Fibroblast of pulmonary artery (primary cell): ENCODE measurements around the gene CD164L2.

Source experiments
- DNase-seq: peaks from one replicate; pipeline ENCODE4 v3.0.0-alpha.2; 2010; ENCODE audit warnings: low read depth
- H3K4me3 ChIP-seq: replicated peaks from 2 replicates; pipeline ENCODE4 v1.5.1; 2011; ENCODE audit warnings: low read depth, mild to moderate bottlenecking, control low read depth, low read length, moderate library complexity
- CTCF ChIP-seq: IDR thresholded peaks from 2 replicates; pipeline ENCODE4 v1.5.1; 2011; ENCODE audit warnings: mild to moderate bottlenecking, control low read depth, low read length, inconsistent platforms; ENCODE audit errors: missing control alignments

CD164L2 gene

GRCh38 chr1:27405074-27405473 lies 21.9 kb upstream of the CD164L2 start:
- H3K4me3 ChIP-seq = no peak overlapping the region
- TF ChIP-seq CTCF = no peak
- peak; percentile 47 for DNase-seq

GRCh38 chr1:27403931-27404330 lies 20.8 kb upstream of the CD164L2 start:
- H3K4me3 ChIP-seq = no peak overlapping the region
- DNase-seq = no peak
- no peak for TF ChIP-seq CTCF

- peak; percentile 53 for DNase-seq
- H3K4me3 ChIP-seq = no peak overlapping the region
- TF ChIP-seq CTCF = peak; percentile 33
Observed at GRCh38 chr1:27403065-27403726, 20.1 kb upstream of the CD164L2 start.

GRCh38 chr1:27402349-27402754 lies 19.2 kb upstream of the CD164L2 start:
- DNase-seq = peak; percentile 75
- peak; percentile 61 for TF ChIP-seq CTCF
- H3K4me3 ChIP-seq = no peak overlapping the region

- no peak for DNase-seq
- TF ChIP-seq CTCF = no peak
- no peak overlapping the region for H3K4me3 ChIP-seq
Observed at GRCh38 chr1:27400963-27401341, 17.8 kb upstream of the CD164L2 start.

- H3K4me3 ChIP-seq = no peak overlapping the region
- no peak for DNase-seq
- TF ChIP-seq CTCF = no peak
Observed at GRCh38 chr1:27400082-27400962, 17.2 kb upstream of the CD164L2 start.
